Measurements from ENCODE around the gene TRIM71.

TRIM71 gene

GRCh38 chr3:32895701-32896100 is 77.9 kb downstream of the TRIM71 start:
- Histone ChIP-seq H3K4me3 (ENCODE audit: insufficient read depth, low read length, poor library complexity, severe bottlenecking) (no peak overlapping the region), H3K9me3 (ENCODE audit: insufficient read depth, low read length) (no peaks in the 10 kb centered on the region), H3K9ac (ENCODE audit: low read length) (no peak overlapping the region), H4K20me1 (ENCODE audit: low read depth, low read length) (no peaks in the 10 kb centered on the region), H3K27me3 (ENCODE audit: low read length) (no peaks in the 10 kb centered on the region), H3K36me3 (ENCODE audit: low read length) (no peaks in the 10 kb centered on the region), H2AFZ (ENCODE audit: low read depth, low read length, severe bottlenecking) (no peak overlapping the region), H3K9me2 (replicated peaks; ENCODE audit: insufficient read depth, low read length) (no peaks in the 10 kb centered on the region), H3K4me2 (ENCODE audit: low read depth, low read length, poor library complexity, severe bottlenecking) (no peak overlapping the region), H3K27ac (ENCODE audit: low read depth, low read length) (no peak overlapping the region), H3K79me2 (ENCODE audit: insufficient read depth, low read length) (no peaks in the 10 kb centered on the region), H3F3A (ENCODE audit: insufficient read depth) (no peaks in the 10 kb centered on the region)
- TF ChIP-seq EZH2phosphoT487 (conservative IDR thresholded peaks at IDR 0.05; ENCODE audit: low read length), result no peak
- TF ChIP-seq, protein P1, sequence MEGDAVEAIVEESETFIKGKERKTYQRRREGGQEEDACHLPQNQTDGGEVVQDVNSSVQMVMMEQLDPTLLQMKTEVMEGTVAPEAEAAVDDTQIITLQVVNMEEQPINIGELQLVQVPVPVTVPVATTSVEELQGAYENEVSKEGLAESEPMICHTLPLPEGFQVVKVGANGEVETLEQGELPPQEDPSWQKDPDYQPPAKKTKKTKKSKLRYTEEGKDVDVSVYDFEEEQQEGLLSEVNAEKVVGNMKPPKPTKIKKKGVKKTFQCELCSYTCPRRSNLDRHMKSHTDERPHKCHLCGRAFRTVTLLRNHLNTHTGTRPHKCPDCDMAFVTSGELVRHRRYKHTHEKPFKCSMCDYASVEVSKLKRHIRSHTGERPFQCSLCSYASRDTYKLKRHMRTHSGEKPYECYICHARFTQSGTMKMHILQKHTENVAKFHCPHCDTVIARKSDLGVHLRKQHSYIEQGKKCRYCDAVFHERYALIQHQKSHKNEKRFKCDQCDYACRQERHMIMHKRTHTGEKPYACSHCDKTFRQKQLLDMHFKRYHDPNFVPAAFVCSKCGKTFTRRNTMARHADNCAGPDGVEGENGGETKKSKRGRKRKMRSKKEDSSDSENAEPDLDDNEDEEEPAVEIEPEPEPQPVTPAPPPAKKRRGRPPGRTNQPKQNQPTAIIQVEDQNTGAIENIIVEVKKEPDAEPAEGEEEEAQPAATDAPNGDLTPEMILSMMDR (IDR thresholded peaks at IDR 0.05; ENCODE audit: insufficient read depth, low read length, poor library complexity, severe bottlenecking), result no peak

- Histone ChIP-seq H3K4me3 (ENCODE audit: insufficient read depth, low read length, poor library complexity, severe bottlenecking) (no peak overlapping the region), H3K79me2 (ENCODE audit: insufficient read depth, low read length) (no peaks in the 10 kb centered on the region), H3K36me3 (ENCODE audit: low read length) (no peaks in the 10 kb centered on the region), H3K9ac (ENCODE audit: low read length) (no peak overlapping the region), H3K9me3 (ENCODE audit: insufficient read depth, low read length) (no peaks in the 10 kb centered on the region), H2AFZ (ENCODE audit: low read depth, low read length, severe bottlenecking) (no peak overlapping the region), H3K9me2 (replicated peaks; ENCODE audit: insufficient read depth, low read length) (no peaks in the 10 kb centered on the region), H3K4me2 (ENCODE audit: low read depth, low read length, poor library complexity, severe bottlenecking) (no peak overlapping the region), H3F3A (ENCODE audit: insufficient read depth) (no peaks in the 10 kb centered on the region), H3K27me3 (ENCODE audit: low read length) (no peaks in the 10 kb centered on the region), H3K27ac (ENCODE audit: low read depth, low read length) (no peak overlapping the region), H4K20me1 (ENCODE audit: low read depth, low read length) (no peaks in the 10 kb centered on the region)
- no peak for TF ChIP-seq EZH2phosphoT487 (conservative IDR thresholded peaks at IDR 0.05; ENCODE audit: low read length)
- TF ChIP-seq, protein P1 (IDR thresholded peaks at IDR 0.05; ENCODE audit: insufficient read depth, low read length, poor library complexity, severe bottlenecking), result no peak
Observed at GRCh38 chr3:32896143-32896542, 78.3 kb downstream of the TRIM71 start.

GRCh38 chr3:32897001-32897601 is 79.3 kb downstream of the TRIM71 start:
- Histone ChIP-seq H3K36me3 (ENCODE audit: low read length) (no peaks in the 10 kb centered on the region), H3K4me2 (ENCODE audit: low read depth, low read length, poor library complexity, severe bottlenecking) (no peak overlapping the region), H3K4me3 (ENCODE audit: insufficient read depth, low read length, poor library complexity, severe bottlenecking) (no peak overlapping the region), H3K9me3 (ENCODE audit: insufficient read depth, low read length) (no peaks in the 10 kb centered on the region), H2AFZ (ENCODE audit: low read depth, low read length, severe bottlenecking) (no peak overlapping the region), H3K27me3 (ENCODE audit: low read length) (no peaks in the 10 kb centered on the region), H4K20me1 (ENCODE audit: low read depth, low read length) (no peaks in the 10 kb centered on the region), H3F3A (ENCODE audit: insufficient read depth) (no peaks in the 10 kb centered on the region), H3K79me2 (ENCODE audit: insufficient read depth, low read length) (no peaks in the 10 kb centered on the region), H3K9ac (ENCODE audit: low read length) (no peak overlapping the region), H3K9me2 (replicated peaks; ENCODE audit: insufficient read depth, low read length) (no peaks in the 10 kb centered on the region), H3K27ac (ENCODE audit: low read depth, low read length) (no peak overlapping the region)
- TF ChIP-seq EZH2phosphoT487 (conservative IDR thresholded peaks at IDR 0.05; ENCODE audit: low read length), result no peak
- TF ChIP-seq, protein P1 (IDR thresholded peaks at IDR 0.05; ENCODE audit: insufficient read depth, low read length, poor library complexity, severe bottlenecking), result no peak
